Endodermal cell (in vitro differentiated cells): ENCODE results near the gene UBTF. TPM values are rescaled to one million over a fixed set of nuclear protein-coding genes. Genes with fewer than 3 reads are reported as not detected.

Experiments
- DNase-seq: peaks from one replicate; pipeline ENCODE4 v3.0.0-alpha.2; 2017
- H3K27ac ChIP-seq: 2 replicates; pipeline ENCODE4 v1.5.1; 2013; ENCODE audit warnings: mild to moderate bottlenecking, low read depth, low read length, moderate library complexity
- H3K27me3 ChIP-seq: 2 replicates; pipeline ENCODE4 v1.6.1; 2013; ENCODE audit warnings: mild to moderate bottlenecking, low read length, moderate library complexity; ENCODE audit not compliant: insufficient read depth, control insufficient read depth, poor library complexity, severe bottlenecking
- H3K36me3 ChIP-seq: 2 replicates; pipeline ENCODE4 v1.7.0; 2013; ENCODE audit warnings: mild to moderate bottlenecking, low read length, moderate library complexity; ENCODE audit not compliant: control insufficient read depth, insufficient read depth
- H3K4me1 ChIP-seq: one replicate; pipeline ENCODE4 v1.7.0; 2013; ENCODE audit warnings: low read length; ENCODE audit not compliant: control insufficient read depth, insufficient read depth
- H3K4me3 ChIP-seq: 2 replicates; pipeline ENCODE4 v1.5.1; 2013; ENCODE audit warnings: mild to moderate bottlenecking, low read length, moderate library complexity
- H3K9ac ChIP-seq: 2 replicates; pipeline ENCODE4 v1.6.1; 2013; ENCODE audit warnings: mild to moderate bottlenecking, low read length, moderate library complexity; ENCODE audit not compliant: poor library complexity, severe bottlenecking; ENCODE audit errors: extremely low read depth
- H3K9me3 ChIP-seq: 2 replicates; pipeline ENCODE4 v1.6.1; 2013; ENCODE audit warnings: mild to moderate bottlenecking, low read length, moderate library complexity; ENCODE audit not compliant: control insufficient read depth
- H3K27ac Mint-ChIP-seq: 2 replicates; pipeline ENCODE4 v1.8.0; 2020; ENCODE audit warnings: mixed read lengths
- H3K27me3 Mint-ChIP-seq: 2 replicates; pipeline ENCODE4 v1.8.0; 2021; ENCODE audit warnings: mild to moderate bottlenecking, mixed read lengths; ENCODE audit not compliant: insufficient read depth
- H3K36me3 Mint-ChIP-seq: 2 replicates; pipeline ENCODE4 v1.8.0; 2020; ENCODE audit warnings: low read depth, mixed read lengths
- H3K4me1 Mint-ChIP-seq: 2 replicates; pipeline ENCODE4 v1.8.0; 2020; ENCODE audit warnings: mixed read lengths
- H3K4me3 Mint-ChIP-seq: 2 replicates; pipeline ENCODE4 v1.8.0; 2020; ENCODE audit warnings: mild to moderate bottlenecking, moderate library complexity, mixed read lengths
- H3K9me3 Mint-ChIP-seq: 2 replicates; pipeline ENCODE4 v1.8.0; 2020; ENCODE audit warnings: mild to moderate bottlenecking, mixed read lengths
- WGBS, 2 experiments: methylation state at CpG; one replicate each; pipeline versions ENCODE4 v1.1.5 to v1.1.7; 2013; ENCODE audit warnings: missing lambda C conversion rate in 2 of 2, mixed read lengths in 1 of 2; ENCODE audit not compliant: insufficient coverage in 1 of 2, insufficient read length in 1 of 2; 5-methylcytosine and 5-hydroxymethylcytosine counted together
- total RNA-seq, 2 donors: library from RNA; stranded (reverse); fragmentation: NEBNext Ultra II Directional in 1 of 2; extraction: Animal tissue kit (Norgen Biotek cat#: 25700) in 1 of 2; gene quantifications; 2 replicates in 1 of 2; 3 replicates in 1 of 2; pipeline ENCODE4 v1.2.1, GENCODE V29; 2021
- TF ChIP-seq, protein P1 (sequence below): fragments of 200-600 bp; sonication (generic); conservative IDR thresholded peaks from 2 replicates; pipeline ENCODE4 v1.5.0; 2021; ENCODE audit warnings: antibody characterized with exemption, mild to moderate bottlenecking

The UBTF gene
- total RNA-seq, 2 donors from 2014 or later, result 62.0 to 89.9 TPM

- no peaks in the 10 kb centered on the region for H3K27me3 ChIP-seq
- TF ChIP-seq, protein P1, sequence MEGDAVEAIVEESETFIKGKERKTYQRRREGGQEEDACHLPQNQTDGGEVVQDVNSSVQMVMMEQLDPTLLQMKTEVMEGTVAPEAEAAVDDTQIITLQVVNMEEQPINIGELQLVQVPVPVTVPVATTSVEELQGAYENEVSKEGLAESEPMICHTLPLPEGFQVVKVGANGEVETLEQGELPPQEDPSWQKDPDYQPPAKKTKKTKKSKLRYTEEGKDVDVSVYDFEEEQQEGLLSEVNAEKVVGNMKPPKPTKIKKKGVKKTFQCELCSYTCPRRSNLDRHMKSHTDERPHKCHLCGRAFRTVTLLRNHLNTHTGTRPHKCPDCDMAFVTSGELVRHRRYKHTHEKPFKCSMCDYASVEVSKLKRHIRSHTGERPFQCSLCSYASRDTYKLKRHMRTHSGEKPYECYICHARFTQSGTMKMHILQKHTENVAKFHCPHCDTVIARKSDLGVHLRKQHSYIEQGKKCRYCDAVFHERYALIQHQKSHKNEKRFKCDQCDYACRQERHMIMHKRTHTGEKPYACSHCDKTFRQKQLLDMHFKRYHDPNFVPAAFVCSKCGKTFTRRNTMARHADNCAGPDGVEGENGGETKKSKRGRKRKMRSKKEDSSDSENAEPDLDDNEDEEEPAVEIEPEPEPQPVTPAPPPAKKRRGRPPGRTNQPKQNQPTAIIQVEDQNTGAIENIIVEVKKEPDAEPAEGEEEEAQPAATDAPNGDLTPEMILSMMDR, result peak; percentile 86
- peaks cover 27% of the 10 kb centered on the region for H3K36me3 ChIP-seq
- peaks cover 8% of the 10 kb centered on the region for H3K4me1 ChIP-seq
- H3K27me3 Mint-ChIP-seq, result no peaks in the 10 kb centered on the region
- H3K4me3 ChIP-seq, result no peak overlapping the region
- H3K4me3 Mint-ChIP-seq, result no peak overlapping the region
- peaks cover 20% of the 10 kb centered on the region for H3K36me3 Mint-ChIP-seq
- H3K9ac ChIP-seq, result no peak overlapping the region
- H3K27ac Mint-ChIP-seq, result peak overlapping the region; percentile 48
- 59 to 76% methylated on average over 7 to 9 of the region's 9 CpGs for WGBS, 2 experiments
- DNase-seq, result peak; percentile 91
- H3K4me1 Mint-ChIP-seq, result peaks cover 24% of the 10 kb centered on the region
- no peak overlapping the region for H3K27ac ChIP-seq
- H3K9me3 Mint-ChIP-seq, result no peaks in the 10 kb centered on the region
- H3K9me3 ChIP-seq, result no peaks in the 10 kb centered on the region
These were observed 15.6 kb downstream of the UBTF start for GRCh38 chr17:44203731-44204440.

DNA sequence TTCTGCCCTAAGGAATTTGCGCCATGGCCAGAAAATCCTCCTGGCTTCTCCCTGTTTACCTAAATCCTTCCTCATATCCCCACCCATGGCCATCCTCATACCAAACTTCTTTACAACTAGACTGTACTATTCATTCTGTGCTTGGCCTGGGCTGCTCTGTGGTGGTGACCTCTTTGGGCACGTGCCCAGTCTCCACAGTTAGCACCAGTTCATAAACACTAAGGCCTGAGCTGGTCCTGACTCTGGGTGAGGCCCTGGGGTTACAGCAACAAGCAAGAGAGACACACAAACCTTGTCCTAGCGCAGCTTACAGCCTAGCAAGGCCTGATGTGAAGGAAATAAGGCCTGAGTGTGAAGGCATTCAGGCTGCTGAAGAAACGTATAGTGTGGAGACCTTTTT, 16.7 kb downstream of the UBTF start:
- TF ChIP-seq, protein P1, result no peak
- no peaks in the 10 kb centered on the region for H3K27me3 Mint-ChIP-seq
- Histone ChIP-seq H3K27me3 (no peaks in the 10 kb centered on the region), H3K36me3 (peaks cover 19% of the 10 kb centered on the region), H3K9ac (no peak overlapping the region), H3K9me3 (no peaks in the 10 kb centered on the region), H3K27ac (no peak overlapping the region), H3K4me3 (no peak overlapping the region), H3K4me1 (peaks cover 12% of the 10 kb centered on the region)
- H3K36me3 Mint-ChIP-seq, result peaks cover 15% of the 10 kb centered on the region
- no peak overlapping the region for H3K27ac Mint-ChIP-seq
- no peak for DNase-seq
- no peak overlapping the region for H3K4me3 Mint-ChIP-seq
- peaks cover 31% of the 10 kb centered on the region for H3K4me1 Mint-ChIP-seq
- 90 to 96% methylated on average over 3 to 4 of the region's 4 CpGs for WGBS, 2 experiments
- H3K9me3 Mint-ChIP-seq, result no peaks in the 10 kb centered on the region

GRCh38 chr17:44200478-44201155, 18.9 kb downstream of the UBTF start:
- peak overlapping the region; percentile 89 for H3K27ac ChIP-seq
- peaks cover 21% of the 10 kb centered on the region for H3K36me3 ChIP-seq
- 9 to 14% methylated on average over 18 to 36 of the region's 36 CpGs for whole genome bisulfite sequencing, 2 experiments
- Mint-ChIP-seq H3K27ac (peak overlapping the region; percentile 98), H3K27me3 (no peaks in the 10 kb centered on the region), H3K36me3 (peaks cover 21% of the 10 kb centered on the region), H3K4me3 (peak overlapping the region; percentile 78), H3K4me1 (peaks cover 39% of the 10 kb centered on the region), H3K9me3 (no peaks in the 10 kb centered on the region)
- no peaks in the 10 kb centered on the region for H3K9me3 ChIP-seq
- H3K4me1 ChIP-seq, result peaks cover 18% of the 10 kb centered on the region
- TF ChIP-seq, protein P1, result no peak
- peak overlapping the region; percentile 89 for H3K4me3 ChIP-seq
- no peaks in the 10 kb centered on the region for H3K27me3 ChIP-seq
- no peak for DNase-seq
- peak overlapping the region; percentile 64 for H3K9ac ChIP-seq
